HG03097 (cell line): ENCODE data around the gene KHDC1L.
"Not testable (repeated sequence)": the region's sequence is repeated elsewhere in the genome, so short reads cannot be mapped to it uniquely, and the experiment has no call there.

Experiments used
- ATAC-seq: cut with Tn5 transposase; IDR thresholded peaks from one replicate; pipeline ENCODE4 v1.9.1; 2021; ENCODE audit not compliant: unreplicated experiment, low FRiP score

KHDC1L gene, protein sequence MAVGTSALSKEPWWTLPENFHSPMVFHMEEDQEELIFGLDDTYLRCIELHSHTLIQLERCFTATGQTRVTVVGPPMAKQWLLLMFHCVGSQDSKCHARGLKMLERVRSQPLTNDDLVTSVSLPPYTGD

DNA sequence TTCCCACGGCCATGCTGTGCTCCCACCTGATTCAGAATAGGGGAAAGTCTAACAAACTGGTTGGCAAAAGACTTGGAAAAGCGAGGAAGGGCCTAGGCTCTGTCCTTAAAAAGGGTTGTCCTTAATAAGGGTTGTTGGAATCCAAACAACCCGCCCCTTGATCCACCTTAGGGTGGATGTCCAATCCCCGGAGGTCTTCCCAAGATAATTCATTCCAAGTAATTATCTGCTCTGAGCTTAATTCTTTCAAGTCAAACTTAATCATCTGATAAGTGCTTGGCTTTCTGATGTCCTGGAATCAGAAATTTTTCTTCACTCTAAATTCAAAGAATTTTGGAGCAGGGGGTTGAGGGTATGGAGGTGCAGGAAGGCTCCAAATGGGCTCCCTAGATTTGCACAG is at the start of gene KHDC1L:
TSS of gene KHDC1L (minus strand) at position 101 of the 400 bp plus-strand sequence. CDS start at position 13, 88 bp downstream.
- ATAC-seq, result no peak

- ATAC-seq, result not testable (repeated sequence)
Observed at GRCh38 chr6:73269296-73269695, 44.0 kb upstream of the KHDC1L start.

DNA sequence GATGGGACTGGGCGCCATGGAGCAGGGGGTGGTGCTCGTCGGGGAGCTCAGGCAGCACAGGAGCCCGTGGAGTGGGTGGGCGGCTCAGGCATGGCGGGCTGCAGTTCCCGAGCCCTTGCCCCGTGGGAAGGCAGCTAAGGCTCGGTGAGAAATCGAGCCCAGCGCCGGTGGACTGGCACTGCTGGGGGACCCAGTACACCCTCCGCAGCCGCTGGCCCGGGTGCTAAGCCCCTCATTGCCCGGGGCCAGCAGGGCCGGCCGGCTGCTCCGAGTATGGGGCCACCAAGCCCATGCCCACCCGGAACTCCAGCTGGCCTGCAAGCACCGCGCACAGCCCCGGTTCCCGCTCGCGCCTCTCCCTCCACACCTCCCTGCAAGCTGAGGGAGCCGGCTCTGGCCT is 43.6 kb upstream of the KHDC1L start:
- not testable (repeated sequence) for ATAC-seq

DNA sequence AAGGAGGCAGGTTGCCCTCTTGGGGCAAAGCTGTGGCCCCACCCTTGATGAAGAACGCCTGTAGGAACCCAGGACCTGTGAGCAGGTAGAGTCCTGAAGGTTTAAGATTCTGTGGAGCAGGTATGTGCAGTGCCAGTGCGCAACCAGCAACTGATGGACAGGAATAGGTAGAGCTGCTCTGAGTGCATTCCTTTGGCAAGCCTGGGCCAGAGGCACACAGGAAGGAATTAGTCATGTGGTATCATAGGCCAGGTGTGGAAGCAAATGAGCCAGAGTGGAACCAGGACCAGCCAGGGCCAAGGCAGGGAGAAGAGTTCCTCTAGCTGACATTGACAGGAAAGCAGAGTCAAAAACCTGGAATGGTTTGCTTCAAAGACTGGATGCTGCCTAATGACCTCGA is 39.1 kb upstream of the KHDC1L start:
- no peak for ATAC-seq

GRCh38 chr6:73263570-73263909 is 38.2 kb upstream of the KHDC1L start:
- ATAC-seq, result no peak

GRCh38 chr6:73262671-73263569 is 37.6 kb upstream of the KHDC1L start, which contains the start of gene KHDC1:
Gene KHDC1, minus strand, starts transcription at chr6:73263196. Its CDS starts 20,679 bp downstream, at chr6:73242517.
- ATAC-seq, result peak; percentile 93

DNA sequence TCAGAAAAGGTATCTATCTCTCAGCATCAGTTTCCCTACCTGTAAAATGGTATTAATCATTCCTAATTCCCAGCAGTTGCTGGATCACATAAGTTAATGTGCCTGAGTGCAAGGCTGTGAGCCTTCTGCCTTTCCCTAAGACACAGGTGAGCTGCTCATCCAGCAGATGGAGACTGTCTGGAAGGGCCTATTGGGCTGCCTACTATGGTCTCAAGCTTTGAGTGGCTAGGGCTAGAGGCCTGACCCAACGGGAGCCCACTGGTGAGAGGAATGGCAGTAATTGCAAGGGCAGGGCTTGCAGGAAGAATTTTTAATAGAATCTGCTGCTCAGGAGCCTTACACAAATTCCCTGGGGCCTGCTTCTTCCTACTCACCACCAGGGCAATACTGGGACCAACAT is 33.4 kb upstream of the KHDC1L start:
- no peak for ATAC-seq

- not testable (repeated sequence) for ATAC-seq
Observed at GRCh38 chr6:73254323-73254722, 29.0 kb upstream of the KHDC1L start.

GRCh38 chr6:73252703-73253102 is 27.4 kb upstream of the KHDC1L start:
- no peak for ATAC-seq

- ATAC-seq, result no peak
Observed at GRCh38 chr6:73250016-73250415, 24.7 kb upstream of the KHDC1L start.

GRCh38 chr6:73248192-73248903 is 23.1 kb upstream of the KHDC1L start:
- no peak for ATAC-seq

DNA sequence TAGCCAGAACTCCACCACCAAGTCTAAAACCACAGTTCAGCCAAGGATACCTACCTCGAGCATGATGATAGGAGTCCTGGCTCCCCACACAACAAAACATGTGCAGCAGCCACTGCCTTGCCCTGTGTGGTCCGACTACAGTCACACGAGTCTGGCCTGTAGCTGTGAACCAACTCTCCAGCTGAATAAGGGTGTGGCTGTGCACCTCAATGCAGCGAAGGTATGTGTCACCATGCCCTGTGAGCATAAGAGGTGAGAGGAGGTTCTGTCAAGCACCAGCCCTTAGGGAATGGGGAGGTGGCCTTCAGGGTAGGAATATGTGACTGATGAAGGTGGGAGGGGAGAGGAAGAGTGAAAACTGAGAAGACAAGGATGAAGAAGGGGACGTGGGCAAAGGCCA is 16.7 kb upstream of the KHDC1L start:
- ATAC-seq, result no peak

- no peak for ATAC-seq
Observed at GRCh38 chr6:73240730-73241129, 15.4 kb upstream of the KHDC1L start.

DNA sequence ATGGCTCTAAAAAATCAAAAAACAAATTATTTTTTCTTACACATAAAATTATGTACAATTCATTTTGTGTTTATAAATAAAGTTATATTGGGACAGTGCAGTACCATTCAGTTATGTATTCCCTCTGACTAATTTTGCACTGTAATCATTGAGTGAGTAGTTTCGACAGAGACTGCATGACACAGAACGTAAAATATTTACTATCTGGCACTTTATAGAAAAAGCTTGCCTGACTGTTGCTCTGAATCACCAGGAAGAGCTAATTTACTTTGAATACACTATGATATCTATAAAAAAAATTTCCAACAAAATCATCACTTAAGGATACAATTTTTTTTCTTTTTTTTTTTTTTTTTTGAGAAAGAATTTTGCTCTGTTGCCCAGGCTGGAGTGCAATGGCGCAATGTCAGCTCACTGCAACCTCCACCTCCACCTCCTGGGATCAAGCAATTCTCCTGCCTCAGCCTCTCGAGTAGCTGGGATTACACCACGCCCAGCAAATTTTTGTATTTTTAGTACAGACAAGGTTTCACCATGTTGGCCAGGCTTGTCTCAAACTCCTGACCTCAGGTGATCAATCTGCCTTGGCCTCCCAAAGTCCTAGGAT is 11.0 kb upstream of the KHDC1L start:
- ATAC-seq, result no peak

DNA sequence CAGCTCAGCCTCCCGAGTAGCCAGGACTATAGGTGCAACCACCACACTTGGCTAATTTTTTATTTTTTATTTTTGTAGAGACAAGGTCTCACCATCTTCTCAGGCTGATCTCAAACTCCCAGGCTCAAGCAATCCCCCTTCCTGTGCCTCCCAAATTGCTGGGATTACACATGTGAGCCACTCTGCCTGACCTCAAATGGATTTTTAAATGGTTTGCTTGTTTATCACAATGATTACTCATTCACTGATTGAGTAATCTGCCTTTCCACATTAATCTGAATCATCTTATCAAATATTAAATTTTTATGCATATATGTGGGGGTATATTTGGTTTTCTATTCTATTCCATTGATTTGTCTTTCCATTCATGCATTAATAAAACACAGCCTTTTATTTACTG is 9.4 kb upstream of the KHDC1L start:
- no peak for ATAC-seq

DNA sequence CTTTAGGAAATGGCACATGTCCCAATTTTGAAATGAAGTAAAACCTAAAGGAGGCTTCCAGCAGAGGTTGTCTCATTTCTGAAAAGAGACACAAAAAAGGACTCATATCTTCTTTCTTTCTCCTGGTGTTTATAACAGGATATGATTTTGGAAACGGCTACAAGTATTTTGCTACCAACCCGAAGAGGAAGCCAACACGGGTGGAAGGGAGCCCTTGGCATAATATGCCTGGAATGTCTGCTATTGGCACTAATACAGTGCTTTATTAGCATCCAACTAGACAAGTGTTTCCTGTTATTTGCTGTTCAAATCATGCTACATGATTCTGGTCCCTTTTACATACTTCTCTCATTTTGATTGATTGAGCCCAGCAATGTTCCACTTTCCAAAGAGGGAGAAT is 8.7 kb upstream of the KHDC1L start:
- ATAC-seq, result not testable (repeated sequence)

DNA sequence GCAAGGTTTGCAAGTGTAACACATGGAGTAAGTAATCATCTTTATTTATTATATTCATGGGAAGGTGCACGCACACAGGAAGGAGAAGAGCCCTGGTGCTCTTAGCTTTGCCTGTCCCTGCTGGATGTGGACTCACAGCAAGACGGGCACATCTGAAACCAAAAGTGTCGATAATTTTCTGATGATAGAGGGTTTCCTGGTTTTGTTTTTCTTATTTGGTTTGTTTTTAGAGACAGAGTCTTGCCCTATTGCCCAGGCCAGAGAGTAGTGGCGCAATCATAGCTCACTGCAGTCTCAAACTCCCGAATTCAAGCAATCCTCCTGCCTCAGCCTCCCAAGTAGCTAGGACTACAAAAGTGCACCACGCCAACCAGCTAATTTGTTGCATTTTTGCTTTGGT is 7.8 kb upstream of the KHDC1L start:
- ATAC-seq, result no peak

- peak; percentile 46 for ATAC-seq
Observed at GRCh38 chr6:73231986-73232391, 6.7 kb upstream of the KHDC1L start.

DNA sequence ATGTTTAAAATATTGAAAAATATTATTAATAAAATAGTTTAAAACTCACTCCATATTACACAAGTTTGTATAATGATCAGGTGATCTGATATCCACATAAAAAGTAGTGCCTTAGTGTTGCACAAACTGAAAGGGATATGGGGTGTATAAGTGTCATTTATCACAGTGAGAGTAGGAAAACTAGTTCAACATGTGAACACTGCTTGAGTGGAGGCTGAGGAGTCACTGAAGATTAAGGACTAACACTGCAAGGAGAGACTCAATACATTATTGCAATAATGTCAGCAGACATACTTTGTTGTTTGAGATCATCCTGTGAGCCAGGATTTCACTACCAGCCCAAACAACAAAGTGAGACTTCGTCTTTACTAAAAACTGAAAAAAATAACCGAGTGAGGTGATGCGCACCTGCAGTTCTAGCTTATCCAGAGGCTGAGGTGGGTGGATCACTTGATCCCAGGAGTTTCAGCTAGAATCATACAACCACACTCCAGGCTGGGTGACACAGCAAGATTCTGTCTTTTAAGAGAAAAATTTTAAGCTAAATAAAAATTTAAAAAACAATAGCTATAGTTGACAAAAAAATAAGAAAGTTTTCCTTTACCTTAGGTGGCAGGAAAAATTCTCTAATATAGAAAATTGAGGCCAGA is 2.4 kb upstream of the KHDC1L start:
- ATAC-seq, result no peak

DNA sequence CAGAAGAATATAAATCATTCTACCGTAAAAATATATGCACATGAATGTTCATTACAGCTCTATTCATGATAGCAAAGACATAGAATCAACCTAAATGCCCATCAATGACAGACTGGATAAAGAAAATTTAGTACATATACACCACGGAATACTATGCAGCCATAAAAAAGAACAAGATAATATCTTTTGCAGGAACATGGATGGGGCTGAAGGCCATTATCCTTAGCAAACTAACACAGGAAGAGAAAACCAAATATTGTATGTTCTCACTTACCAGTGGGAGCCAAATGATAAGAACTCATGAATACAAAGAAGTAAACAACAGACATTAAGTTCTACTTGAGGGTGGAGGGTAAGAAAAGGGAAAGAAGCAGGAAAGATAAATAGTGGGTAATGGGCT is 8.4 kb downstream of the KHDC1L start:
- no peak for ATAC-seq

- no peak for ATAC-seq
Observed at GRCh38 chr6:73209117-73209516, 16.2 kb downstream of the KHDC1L start.
